ENCODE results near the gene PPT2.

Gene PPT2

GRCh38 chr6:32153564-32154513 is at the start of gene PPT2:
PPT2 (plus strand) TSS chr6:32154141; CDS start chr6:32154595, 454 bp downstream.
- TF ChIP-seq CTCF (IDR thresholded peaks at IDR 0.05; ENCODE audit: insufficient read depth, low read length, poor library complexity, severe bottlenecking) = no peak
- DNase-seq (ENCODE audit: extremely low read depth, insufficient read length) = peak; percentile 71
- Histone ChIP-seq H3K36me3 (ENCODE audit: control insufficient read depth, insufficient read depth, low read length) (no peaks in the 10 kb centered on the region), H3K27me3 (replicated peaks; ENCODE audit: control insufficient read depth, insufficient read depth, low read length) (peaks cover 1% of the 10 kb centered on the region), H3K4me3 (replicated peaks; ENCODE audit: low read depth, low read length) (peak within 1 kb of the TSS; percentile 60)

GRCh38 chr6:32105433-32105832 is 48.5 kb upstream of the PPT2 start:
- TF ChIP-seq CTCF (IDR thresholded peaks at IDR 0.05; ENCODE audit: insufficient read depth, low read length, poor library complexity, severe bottlenecking) = no peak
- Histone ChIP-seq H3K4me3 (replicated peaks; ENCODE audit: low read depth, low read length) (no peak overlapping the region), H3K27me3 (replicated peaks; ENCODE audit: control insufficient read depth, insufficient read depth, low read length) (no peaks in the 10 kb centered on the region; the same call in 1 of the 2 replicates), H3K36me3 (ENCODE audit: control insufficient read depth, insufficient read depth, low read length) (no peaks in the 10 kb centered on the region)
- no peak for DNase-seq (ENCODE audit: extremely low read depth, insufficient read length)

- no peaks in the 10 kb centered on the region; the same call in 1 of the 2 replicates for H3K27me3 ChIP-seq (replicated peaks; ENCODE audit: control insufficient read depth, insufficient read depth, low read length)
- DNase-seq (ENCODE audit: extremely low read depth, insufficient read length) = no peak
- no peak overlapping the region for H3K4me3 ChIP-seq (replicated peaks; ENCODE audit: low read depth, low read length)
- no peak for TF ChIP-seq CTCF (IDR thresholded peaks at IDR 0.05; ENCODE audit: insufficient read depth, low read length, poor library complexity, severe bottlenecking)
- peaks cover 2% of the 10 kb centered on the region for H3K36me3 ChIP-seq (ENCODE audit: control insufficient read depth, insufficient read depth, low read length)
Observed at GRCh38 chr6:32107406-32107805, 46.5 kb upstream of the PPT2 start.

GRCh38 chr6:32108094-32108627 is 45.8 kb upstream of the PPT2 start:
- Histone ChIP-seq H3K27me3 (replicated peaks; ENCODE audit: control insufficient read depth, insufficient read depth, low read length) (no peaks in the 10 kb centered on the region; the same call in 1 of the 2 replicates), H3K36me3 (ENCODE audit: control insufficient read depth, insufficient read depth, low read length) (peaks cover 2% of the 10 kb centered on the region), H3K4me3 (replicated peaks; ENCODE audit: low read depth, low read length) (no peak overlapping the region)
- no peak for TF ChIP-seq CTCF (IDR thresholded peaks at IDR 0.05; ENCODE audit: insufficient read depth, low read length, poor library complexity, severe bottlenecking)
- no peak for DNase-seq (ENCODE audit: extremely low read depth, insufficient read length)

GRCh38 chr6:32108727-32109113 is 45.2 kb upstream of the PPT2 start:
- no peak overlapping the region for H3K4me3 ChIP-seq (replicated peaks; ENCODE audit: low read depth, low read length)
- H3K36me3 ChIP-seq (ENCODE audit: control insufficient read depth, insufficient read depth, low read length) = peaks cover 4% of the 10 kb centered on the region
- no peak for TF ChIP-seq CTCF (IDR thresholded peaks at IDR 0.05; ENCODE audit: insufficient read depth, low read length, poor library complexity, severe bottlenecking)
- H3K27me3 ChIP-seq (replicated peaks; ENCODE audit: control insufficient read depth, insufficient read depth, low read length) = no peaks in the 10 kb centered on the region; the same call in 1 of the 2 replicates
- no peak for DNase-seq (ENCODE audit: extremely low read depth, insufficient read length)
